Hepatocyte (in vitro differentiated cells): Measurements from ENCODE around the gene MAGI3. TPM values are rescaled to one million over a fixed set of nuclear protein-coding genes. Genes with fewer than 3 reads are reported as not detected.
A peak's percentile ranks its signal among the peaks of the same experiment; 100 is the strongest.

Source experiments
- DNase-seq: peaks from one replicate; pipeline ENCODE4 v3.0.0-alpha.2; 2016; ENCODE audit warnings: low spot score
- H2AFZ ChIP-seq: fragments of 200-600 bp; sonication (generic); 2 replicates; pipeline ENCODE4 v1.6.0; 2016; ENCODE audit warnings: antibody characterized with exemption, mild to moderate bottlenecking
- H3K27ac ChIP-seq: fragments of 200-600 bp; sonication (generic); 2 replicates; pipeline ENCODE4 v1.5.1; 2016; ENCODE audit warnings: mild to moderate bottlenecking
- H3K27me3 ChIP-seq: fragments of 200-600 bp; sonication (generic); 2 replicates; pipeline ENCODE4 v1.6.1; 2016
- H3K36me3 ChIP-seq: fragments of 200-600 bp; sonication (generic); replicated peaks from 2 replicates; pipeline ENCODE4 v1.5.1; 2016; ENCODE audit warnings: low read depth; ENCODE audit not compliant: insufficient read depth
- H3K4me1 ChIP-seq: fragments of 200-600 bp; sonication (generic); 2 replicates; pipeline ENCODE4 v1.5.1; 2016; ENCODE audit warnings: mild to moderate bottlenecking, moderate library complexity; ENCODE audit not compliant: insufficient read depth
- H3K4me2 ChIP-seq: fragments of 200-600 bp; sonication (generic); 2 replicates; pipeline ENCODE4 v1.6.0; 2016
- H3K4me3 ChIP-seq: fragments of 200-600 bp; sonication (generic); 2 replicates; pipeline ENCODE4 v1.5.1; 2016; ENCODE audit warnings: mild to moderate bottlenecking
- H3K79me2 ChIP-seq: fragments of 200-600 bp; sonication (generic); 2 replicates; pipeline ENCODE4 v1.6.0; 2017; ENCODE audit warnings: mild to moderate bottlenecking
- H3K9me2 ChIP-seq: fragments of 200-600 bp; sonication (generic); replicated peaks from 2 replicates; pipeline ENCODE4 v1.6.0; 2017; ENCODE audit warnings: mild to moderate bottlenecking; ENCODE audit not compliant: insufficient read depth
- H3K9me3 ChIP-seq: fragments of 200-600 bp; sonication (generic); 2 replicates; pipeline ENCODE4 v1.5.1; 2016; ENCODE audit warnings: low read depth, mild to moderate bottlenecking
- H4K20me1 ChIP-seq: fragments of 200-600 bp; sonication (generic); 2 replicates; pipeline ENCODE4 v1.6.0; 2016; ENCODE audit warnings: mild to moderate bottlenecking; ENCODE audit not compliant: insufficient read depth, poor library complexity, severe bottlenecking
- CTCF ChIP-seq: fragments of 200-600 bp; sonication (generic); IDR thresholded peaks from 2 replicates; pipeline ENCODE4 v1.5.1; 2016; ENCODE audit warnings: antibody characterized with exemption, mild to moderate bottlenecking; ENCODE audit not compliant: poor library complexity
- EZH2 ChIP-seq: fragments of 200-600 bp; sonication (generic); IDR thresholded peaks from 2 replicates; pipeline ENCODE4 v1.6.1; 2016; ENCODE audit warnings: antibody characterized with exemption, mild to moderate bottlenecking, borderline replicate concordance
- EZH2phosphoT487 ChIP-seq: fragments of 200-600 bp; sonication (generic); IDR thresholded peaks from one replicate; pipeline ENCODE4 v1.6.1; 2018; ENCODE audit warnings: antibody characterized with exemption, mild to moderate bottlenecking, low read depth, moderate library complexity; ENCODE audit not compliant: unreplicated experiment, severe bottlenecking
- WGBS: methylation state at CpG from one replicate; pipeline ENCODE4 v1.1.6; 2016; ENCODE audit warnings: low lambda C conversion rate; ENCODE audit errors: missing lambda C conversion rate; 5-methylcytosine and 5-hydroxymethylcytosine counted together
- polyA plus RNA-seq: library from polyadenylated mRNA; unstranded; fragments of >200 nt; fragmentation: Nextera tagmentation; extraction: Ambion mirVana; gene quantifications from 2 replicates; pipeline ENCODE4 v1.2.1, GENCODE V29; 2016
- total RNA-seq: library from RNA; depleted of rRNA; stranded (reverse); fragments of >200 nt; gene quantifications from 2 replicates; pipeline ENCODE4 v1.2.3, GENCODE V29; 2014

The MAGI3 gene
- total and polyA plus RNA-seq, 2 experiments from 2014 or later: 15.9 to 22.4 TPM

GRCh38 chr1:113681596-113682337, 291.5 kb downstream of the MAGI3 start:
- 96% methylated on average over 7 of the region's 7 CpGs for WGBS
- no peaks in the 10 kb centered on the region for H3K27me3 ChIP-seq
- no peaks in the 10 kb centered on the region for H3K9me2 ChIP-seq
- H3K9me3 ChIP-seq: no peaks in the 10 kb centered on the region
- H3K36me3 ChIP-seq: no peaks in the 10 kb centered on the region
- DNase-seq: no peak
- H3K4me3 ChIP-seq: no peak overlapping the region
- H2AFZ ChIP-seq: no peak overlapping the region
- no peak for TF ChIP-seq EZH2phosphoT487
- no peak for TF ChIP-seq EZH2
- no peak for TF ChIP-seq CTCF
- H3K79me2 ChIP-seq: no peaks in the 10 kb centered on the region
- H3K4me1 ChIP-seq: peaks cover 4% of the 10 kb centered on the region
- H3K27ac ChIP-seq: no peak overlapping the region
- H4K20me1 ChIP-seq: no peaks in the 10 kb centered on the region
- H3K4me2 ChIP-seq: no peak overlapping the region

- TF ChIP-seq CTCF: no peak
- TF ChIP-seq EZH2: no peak
- TF ChIP-seq EZH2phosphoT487: no peak
- Histone ChIP-seq H3K79me2 (no peaks in the 10 kb centered on the region), H3K9me3 (no peaks in the 10 kb centered on the region), H3K9me2 (no peaks in the 10 kb centered on the region), H4K20me1 (no peaks in the 10 kb centered on the region), H3K4me3 (no peak overlapping the region), H3K4me1 (peaks cover 4% of the 10 kb centered on the region), H2AFZ (no peak overlapping the region), H3K27me3 (no peaks in the 10 kb centered on the region), H3K27ac (peak overlapping the region; percentile 66), H3K4me2 (no peak overlapping the region), H3K36me3 (no peaks in the 10 kb centered on the region)
- no peak for DNase-seq
- WGBS: 73% methylated on average over 8 of the region's 8 CpGs
These were observed 293.3 kb downstream of the MAGI3 start for GRCh38 chr1:113683384-113684152.

- H3K4me1 ChIP-seq: peaks cover 4% of the 10 kb centered on the region
- H3K4me3 ChIP-seq: no peak overlapping the region
- WGBS: 65% methylated on average over 6 of the region's 6 CpGs
- H2AFZ ChIP-seq: no peak overlapping the region
- H4K20me1 ChIP-seq: no peaks in the 10 kb centered on the region
- DNase-seq: peak; percentile 24
- no peaks in the 10 kb centered on the region for H3K9me2 ChIP-seq
- H3K36me3 ChIP-seq: no peaks in the 10 kb centered on the region
- no peaks in the 10 kb centered on the region for H3K9me3 ChIP-seq
- no peaks in the 10 kb centered on the region for H3K27me3 ChIP-seq
- H3K4me2 ChIP-seq: no peak overlapping the region
- no peaks in the 10 kb centered on the region for H3K79me2 ChIP-seq
- TF ChIP-seq EZH2 (no peak), CTCF (no peak), EZH2phosphoT487 (no peak)
- peak overlapping the region; percentile 66 for H3K27ac ChIP-seq
These were observed 293.8 kb downstream of the MAGI3 start for GRCh38 chr1:113684153-113684541.
